ENCODE data around the gene ZNF407.

The ZNF407 gene

DNA sequence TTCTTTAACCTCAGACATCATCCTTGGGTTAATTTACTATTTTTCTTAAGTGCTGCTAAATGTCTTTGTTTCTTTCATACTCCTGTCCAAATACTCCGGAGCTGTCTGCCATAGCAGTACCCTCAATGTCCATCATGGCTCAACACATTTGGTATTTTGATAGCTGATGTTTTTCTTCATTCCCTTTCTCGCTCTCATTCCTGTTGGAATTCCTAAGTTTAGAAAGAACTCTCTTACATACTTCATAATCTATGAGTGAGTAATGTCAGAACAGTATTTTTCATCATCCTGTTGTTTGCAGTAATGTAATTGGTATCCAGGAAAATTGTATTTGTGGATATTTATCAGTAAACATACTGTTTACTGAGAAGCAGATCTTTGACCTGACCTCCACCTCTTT, 328.4 kb downstream of the ZNF407 start:
- no peak for DNase-seq

- no peak for DNase-seq
These were observed 330.7 kb downstream of the ZNF407 start for GRCh38 chr18:74928194-74928968.

DNA sequence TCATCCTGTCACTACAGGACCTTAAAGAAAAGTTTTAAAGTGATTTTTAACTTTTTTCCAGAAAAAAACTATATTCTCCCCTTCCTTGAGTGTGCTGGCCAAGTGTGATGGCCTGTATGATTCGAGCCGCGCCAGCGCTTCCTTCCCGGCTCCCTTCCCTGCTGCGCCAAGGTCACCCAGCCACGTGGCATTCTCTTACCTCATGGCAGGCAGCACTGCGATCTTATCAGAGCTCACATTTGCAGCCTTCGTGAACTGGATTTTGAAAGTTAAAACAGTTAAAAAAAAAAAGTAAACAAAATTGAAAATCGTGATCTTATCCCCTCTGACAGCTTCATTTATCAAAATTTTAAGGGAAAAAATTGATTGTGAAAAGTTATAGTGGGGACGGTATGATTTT, 331.4 kb downstream of the ZNF407 start:
- DNase-seq: no peak

- DNase-seq: no peak
These were observed 332.9 kb downstream of the ZNF407 start for GRCh38 chr18:74930616-74931015.

DNA sequence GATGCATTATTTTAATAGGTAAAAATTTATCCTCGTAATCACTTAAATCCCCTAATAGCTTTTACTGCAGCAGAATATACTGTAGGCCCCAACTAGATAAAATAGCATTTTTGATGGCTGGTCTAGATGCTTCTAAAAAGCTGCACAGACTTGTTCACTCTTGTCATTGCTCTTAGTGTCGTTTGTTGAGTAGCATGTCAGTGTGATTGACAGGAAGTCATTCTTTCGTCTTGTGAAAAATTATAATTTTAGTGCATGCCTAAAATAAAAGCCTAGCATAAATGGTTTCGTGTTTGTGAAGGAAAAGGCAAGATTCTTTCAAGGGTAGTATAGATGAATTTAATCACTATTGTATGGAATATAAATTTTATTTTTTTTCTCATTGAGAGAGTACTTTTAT, 336.3 kb downstream of the ZNF407 start:
- no peak for DNase-seq

DNA sequence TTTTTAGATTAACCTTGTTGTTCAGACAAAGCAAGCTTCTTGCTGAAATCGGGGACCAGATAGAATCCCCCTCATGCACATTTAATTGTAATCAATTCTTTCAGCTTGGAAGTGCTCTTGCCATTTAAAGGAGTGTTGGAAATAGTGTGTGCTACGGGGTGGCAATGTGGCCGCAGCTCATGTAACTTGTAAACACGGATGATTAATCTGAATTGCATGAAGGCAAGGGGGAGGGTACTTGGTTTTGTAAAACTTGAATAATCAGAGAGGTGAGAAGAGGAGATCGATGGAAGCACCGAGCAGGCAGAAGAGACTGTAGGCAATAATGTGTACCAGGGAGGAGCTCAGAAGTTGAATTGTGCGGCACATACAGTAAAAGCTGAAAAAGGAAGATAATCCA, 337.8 kb downstream of the ZNF407 start:
- DNase-seq: no peak

DNA sequence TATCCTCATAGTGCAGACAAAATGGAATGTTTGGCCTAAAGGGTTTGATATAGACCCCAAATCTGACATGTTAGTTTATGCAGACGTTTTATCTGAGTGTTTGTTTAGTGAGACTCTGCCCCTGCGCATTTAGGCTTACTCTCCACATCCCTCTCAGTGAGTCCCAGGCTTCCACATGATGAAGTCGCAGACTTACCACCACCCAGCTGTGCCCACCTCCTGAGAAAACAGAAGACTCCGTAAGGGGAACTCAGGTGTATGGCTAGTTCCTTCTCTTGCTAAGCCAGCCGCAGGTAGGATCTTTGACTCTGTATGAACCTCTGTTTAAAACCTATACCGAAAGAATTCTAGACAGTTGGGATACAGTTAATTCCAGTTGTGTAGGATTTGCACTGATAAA, 338.7 kb downstream of the ZNF407 start:
- DNase-seq: no peak

DNA sequence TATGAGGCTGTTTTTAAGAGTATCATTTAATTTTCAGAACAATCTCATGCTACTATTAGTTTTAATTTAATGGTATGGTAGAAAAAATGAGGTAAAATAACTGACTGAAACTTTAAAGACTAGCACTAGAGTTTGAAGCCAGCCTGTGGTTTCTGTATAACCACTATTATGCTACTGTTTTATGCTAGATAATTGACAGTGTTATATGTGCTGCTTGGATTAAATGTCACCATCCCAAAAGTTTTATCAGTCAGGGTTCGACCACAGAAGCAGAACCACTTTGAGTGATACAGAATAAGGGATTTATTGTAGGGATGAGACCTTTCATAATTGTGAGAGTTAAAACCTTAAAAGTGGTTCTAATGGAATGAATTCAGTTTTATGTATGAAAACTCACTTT, 339.6 kb downstream of the ZNF407 start:
- no peak for DNase-seq

GRCh38 chr18:74940856-74941255, 343.2 kb downstream of the ZNF407 start:
- peak in 9 of 58 donors; percentile 4 to 53 (median 23) for DNase-seq

DNA sequence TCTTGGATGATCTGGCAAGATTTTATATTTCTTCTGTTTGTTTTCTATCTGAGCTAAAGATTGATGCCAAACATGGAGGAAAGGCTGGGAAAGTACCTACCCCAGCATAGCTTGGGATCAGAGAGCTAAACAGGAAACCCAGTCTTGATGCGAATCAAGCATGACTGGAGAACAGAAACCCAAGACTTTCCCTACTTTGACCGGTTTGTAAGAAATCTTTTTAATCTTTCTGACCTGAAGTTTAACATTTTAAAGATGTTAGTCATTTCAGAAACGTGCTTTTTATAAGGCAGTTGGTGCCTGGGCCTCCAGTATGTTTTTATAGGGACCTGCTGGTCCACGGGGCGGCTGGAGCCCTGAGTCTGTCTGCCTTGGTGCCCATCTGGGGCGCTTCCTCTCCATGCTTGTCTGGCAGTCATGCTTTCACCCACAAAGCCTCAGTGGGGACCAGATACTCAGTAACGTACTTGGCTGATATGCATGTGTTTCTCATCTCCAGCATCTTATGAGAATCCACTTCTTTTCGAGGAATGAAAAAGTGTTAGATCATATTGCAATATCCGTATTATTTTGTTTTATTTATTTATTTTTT, 344.7 kb downstream of the ZNF407 start:
- no peak for DNase-seq

DNA sequence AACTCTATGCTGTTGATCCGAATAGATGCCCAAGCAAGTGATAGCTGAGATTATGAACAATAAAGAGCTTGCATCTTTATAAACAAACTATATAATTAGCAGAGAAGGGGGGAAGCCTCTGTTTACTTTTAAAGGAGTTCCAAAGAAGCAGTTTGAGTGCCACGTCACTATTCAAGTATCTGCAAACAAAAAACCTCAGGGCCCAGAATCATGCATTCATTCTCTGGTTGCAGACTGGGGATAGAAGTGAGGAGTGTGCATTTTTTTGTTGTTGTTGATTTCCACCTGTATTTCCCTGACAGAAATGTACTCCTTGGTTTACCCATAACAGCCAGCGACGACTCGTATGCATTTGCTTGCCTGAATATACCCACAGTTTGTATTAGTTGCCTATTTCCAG, 347.0 kb downstream of the ZNF407 start:
- no peak for DNase-seq

- no peak for DNase-seq
These were observed 348.3 kb downstream of the ZNF407 start for GRCh38 chr18:74945774-74946545.

GRCh38 chr18:74946646-74947375, 349.1 kb downstream of the ZNF407 start:
- DNase-seq: no peak

DNA sequence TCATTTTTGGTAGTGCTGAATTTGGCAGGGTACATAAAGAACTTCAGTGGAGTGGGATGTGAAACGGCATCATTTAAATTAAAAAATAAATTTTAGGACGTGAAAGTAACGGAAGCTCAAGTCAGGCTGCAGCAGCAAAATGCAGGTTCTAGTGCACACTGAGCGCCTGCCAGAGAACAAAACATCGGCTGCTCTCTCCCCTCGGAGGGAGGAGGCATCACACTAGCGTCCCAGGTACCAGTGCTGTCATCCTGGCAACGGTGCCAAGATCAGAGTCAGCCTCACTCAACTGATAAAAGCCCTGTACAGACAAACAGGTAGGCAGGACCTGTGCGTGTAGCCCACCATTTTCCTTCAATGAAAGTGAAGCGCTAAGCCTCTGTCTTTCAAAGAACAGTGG, 349.7 kb downstream of the ZNF407 start:
- DNase-seq: no peak

DNA sequence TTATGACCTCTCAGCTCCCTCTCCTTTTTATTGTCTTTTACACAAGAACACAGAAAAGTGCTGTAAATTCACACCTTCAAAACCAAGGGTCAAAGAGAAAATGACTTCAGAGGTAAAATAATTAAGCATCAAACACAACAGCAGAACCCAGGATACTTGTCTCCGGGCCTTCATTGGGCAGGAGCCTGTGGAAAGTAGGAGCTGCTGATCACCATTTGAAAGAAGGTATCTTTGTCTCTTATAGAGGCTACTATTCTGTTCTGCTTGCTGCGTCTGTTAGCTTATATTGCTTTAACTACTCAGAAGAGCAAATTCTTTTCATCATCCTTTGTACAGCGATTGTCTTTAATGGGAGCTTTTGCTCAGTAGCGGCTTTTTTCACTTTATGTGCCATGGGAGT, 350.2 kb downstream of the ZNF407 start:
- DNase-seq: no peak

- DNase-seq: no peak
These were observed 351.9 kb downstream of the ZNF407 start for GRCh38 chr18:74949611-74950010.

GRCh38 chr18:74950479-74950878, 352.8 kb downstream of the ZNF407 start:
- DNase-seq: no peak

GRCh38 chr18:74951165-74951760, 353.6 kb downstream of the ZNF407 start:
- no peak for DNase-seq

DNA sequence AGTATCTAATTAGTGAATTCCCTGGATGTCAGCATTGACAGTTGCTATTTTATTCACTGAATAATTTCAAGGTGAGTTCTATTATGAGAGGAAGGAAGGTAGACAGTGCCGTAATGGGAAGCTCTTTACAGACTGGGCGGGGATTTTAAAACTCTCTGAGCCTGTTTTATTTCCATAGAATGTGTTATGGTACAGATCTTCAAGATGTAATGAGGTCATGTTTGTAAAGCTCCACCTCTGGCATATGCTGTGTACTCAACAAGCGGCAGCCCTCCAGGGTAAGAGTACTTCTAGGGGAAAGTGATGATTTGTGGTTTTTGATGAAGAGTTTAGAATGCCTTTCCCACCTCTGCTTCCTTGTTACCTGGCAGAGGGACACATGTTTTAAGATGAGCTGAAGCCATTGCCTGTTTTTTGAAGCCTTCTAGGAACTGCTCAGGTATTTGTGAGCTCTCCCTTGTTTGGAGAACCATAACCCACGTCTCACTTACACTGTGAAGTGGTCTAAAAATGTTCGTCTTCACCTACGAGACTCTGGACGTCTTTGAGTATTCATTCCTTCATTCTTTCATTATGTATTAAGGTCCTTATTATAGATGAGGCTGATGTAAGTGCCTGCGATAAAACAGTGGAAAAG, 360.0 kb downstream of the ZNF407 start:
- no peak for DNase-seq

GRCh38 chr18:74959216-74959615, 361.5 kb downstream of the ZNF407 start:
- no peak for DNase-seq

DNA sequence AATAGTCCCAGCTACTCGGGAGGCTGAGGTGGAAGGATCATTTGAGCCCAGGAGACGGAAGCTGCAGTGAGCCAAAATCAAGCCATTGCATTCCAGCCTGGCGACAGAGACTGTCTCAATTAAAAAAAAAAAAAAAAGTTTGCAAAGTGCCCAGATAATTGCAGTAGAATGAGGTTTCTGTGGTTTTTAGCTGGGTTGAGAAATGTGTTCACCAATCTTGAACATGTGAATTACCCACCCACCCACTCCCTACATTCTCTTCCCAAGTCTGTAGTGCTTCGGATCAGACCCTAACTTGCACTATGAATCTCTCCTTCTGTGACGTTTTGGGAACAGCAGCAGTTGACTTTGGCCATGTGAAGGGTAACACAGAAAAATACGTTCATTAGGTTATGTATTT, 363.9 kb downstream of the ZNF407 start:
- DNase-seq: no peak

Data from anterior cingulate cortex (tissue), 58 donors.